Measurements from ENCODE around the gene SH3BP4.

- TF ChIP-seq CTCF (conservative IDR thresholded peaks at IDR 0.05; ENCODE audit: low read depth, low read length) (no peak), EZH2 (IDR thresholded peaks at IDR 0.05; ENCODE audit: borderline replicate concordance, low read depth, low read length, poor library complexity, severe bottlenecking) (no peak)
These were observed 94.8 kb downstream of the SH3BP4 start for GRCh38 chr2:235046589-235046988.
